ENCODE measurements around the gene ITGA6.
"Not testable (repeated sequence)": the region's sequence is repeated elsewhere in the genome, so short reads cannot be mapped to it uniquely, and the experiment has no call there.

Gene ITGA6

DNA sequence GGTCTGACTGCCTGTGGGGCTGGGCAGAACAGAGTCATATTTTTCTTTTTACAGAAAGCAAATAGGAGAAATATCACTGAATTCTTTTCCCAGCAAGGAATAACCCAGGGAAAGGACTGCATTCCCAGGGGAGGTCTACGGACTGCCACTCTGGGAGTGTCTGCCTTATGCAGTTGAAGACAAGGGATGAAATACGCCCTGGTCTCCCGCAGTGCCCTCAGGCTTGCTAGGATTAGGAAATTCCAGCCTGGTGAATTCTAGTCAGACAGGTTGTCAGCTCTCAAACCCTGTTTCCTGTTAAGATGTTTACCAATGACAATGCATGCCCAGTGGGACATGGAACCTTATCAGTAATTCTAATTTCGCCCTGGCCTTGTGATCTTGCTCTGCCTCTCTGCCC is 98.2 kb downstream of the ITGA6 start:
- TF ChIP-seq ZFX (IDR thresholded peaks at IDR 0.05; ENCODE audit: borderline replicate concordance) = no peak
- TF ChIP-seq, protein P1, sequence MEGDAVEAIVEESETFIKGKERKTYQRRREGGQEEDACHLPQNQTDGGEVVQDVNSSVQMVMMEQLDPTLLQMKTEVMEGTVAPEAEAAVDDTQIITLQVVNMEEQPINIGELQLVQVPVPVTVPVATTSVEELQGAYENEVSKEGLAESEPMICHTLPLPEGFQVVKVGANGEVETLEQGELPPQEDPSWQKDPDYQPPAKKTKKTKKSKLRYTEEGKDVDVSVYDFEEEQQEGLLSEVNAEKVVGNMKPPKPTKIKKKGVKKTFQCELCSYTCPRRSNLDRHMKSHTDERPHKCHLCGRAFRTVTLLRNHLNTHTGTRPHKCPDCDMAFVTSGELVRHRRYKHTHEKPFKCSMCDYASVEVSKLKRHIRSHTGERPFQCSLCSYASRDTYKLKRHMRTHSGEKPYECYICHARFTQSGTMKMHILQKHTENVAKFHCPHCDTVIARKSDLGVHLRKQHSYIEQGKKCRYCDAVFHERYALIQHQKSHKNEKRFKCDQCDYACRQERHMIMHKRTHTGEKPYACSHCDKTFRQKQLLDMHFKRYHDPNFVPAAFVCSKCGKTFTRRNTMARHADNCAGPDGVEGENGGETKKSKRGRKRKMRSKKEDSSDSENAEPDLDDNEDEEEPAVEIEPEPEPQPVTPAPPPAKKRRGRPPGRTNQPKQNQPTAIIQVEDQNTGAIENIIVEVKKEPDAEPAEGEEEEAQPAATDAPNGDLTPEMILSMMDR (IDR thresholded peaks at IDR 0.05) = no peak
- H3K27ac ChIP-seq = no peak overlapping the region

DNA sequence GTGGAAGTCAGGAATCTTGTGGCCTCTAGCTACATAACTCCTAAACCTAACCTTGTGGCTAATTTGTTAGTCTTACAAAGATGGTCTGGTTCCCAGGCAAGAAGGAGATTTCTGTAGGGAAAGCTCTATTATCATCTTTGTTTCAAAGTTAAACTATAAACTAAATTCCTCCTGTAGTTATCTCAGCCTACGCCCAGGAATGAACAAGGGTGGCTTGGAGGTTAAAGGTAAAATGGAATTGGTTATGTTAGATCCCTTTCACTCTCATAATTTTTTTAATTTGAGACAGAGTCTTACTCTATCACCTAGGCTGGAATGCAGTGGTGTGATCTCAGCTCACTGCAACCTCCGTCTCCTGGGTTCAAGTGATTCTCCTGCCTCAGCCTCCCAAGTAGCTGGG is 103.9 kb downstream of the ITGA6 start:
- no peak overlapping the region for H3K27ac ChIP-seq
- TF ChIP-seq, protein P1 (IDR thresholded peaks at IDR 0.05) = no peak
- no peak for TF ChIP-seq ZFX (IDR thresholded peaks at IDR 0.05; ENCODE audit: borderline replicate concordance)

DNA sequence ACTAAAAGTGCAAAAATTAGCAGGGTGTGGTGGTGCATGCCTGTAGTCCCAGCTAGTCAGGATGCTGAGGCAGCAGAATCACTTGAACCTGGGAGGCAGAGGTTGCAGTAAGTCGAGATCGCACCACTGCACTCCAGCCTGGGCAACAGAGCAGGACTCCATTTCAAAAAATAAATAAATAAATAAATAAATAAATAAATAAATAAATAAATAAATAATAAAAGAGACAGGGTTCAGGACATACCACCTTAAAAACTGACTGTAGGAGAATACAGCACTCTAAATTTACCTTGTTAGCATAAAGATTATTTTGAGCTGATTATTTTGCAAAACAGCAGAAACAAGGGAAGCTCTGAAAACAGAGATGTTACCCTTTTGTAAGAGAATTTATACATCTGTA is 105.1 kb downstream of the ITGA6 start:
- H3K27ac ChIP-seq = not testable (repeated sequence)

DNA sequence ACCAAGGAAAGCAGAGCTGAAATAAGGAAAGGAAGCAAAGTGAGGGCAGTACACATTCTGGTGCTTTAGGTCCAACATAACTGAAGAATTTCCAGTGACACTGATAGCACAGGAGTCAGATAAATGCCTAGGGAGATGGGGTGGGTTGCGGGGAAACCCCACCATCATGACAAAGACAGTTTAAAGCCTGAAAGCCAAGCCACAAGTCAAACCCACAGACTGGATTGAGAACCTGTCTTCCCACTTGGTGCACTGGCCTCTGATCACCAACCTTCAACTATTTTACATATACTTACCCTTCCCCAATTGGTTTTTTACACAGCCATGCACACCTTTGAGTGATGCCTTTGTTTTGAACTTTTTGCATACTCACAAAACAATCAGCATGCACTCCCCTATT is 106.3 kb downstream of the ITGA6 start:
- TF ChIP-seq, protein P1 (IDR thresholded peaks at IDR 0.05) = no peak
- no peak for TF ChIP-seq ZFX (IDR thresholded peaks at IDR 0.05; ENCODE audit: borderline replicate concordance)
- no peak overlapping the region for H3K27ac ChIP-seq

DNA sequence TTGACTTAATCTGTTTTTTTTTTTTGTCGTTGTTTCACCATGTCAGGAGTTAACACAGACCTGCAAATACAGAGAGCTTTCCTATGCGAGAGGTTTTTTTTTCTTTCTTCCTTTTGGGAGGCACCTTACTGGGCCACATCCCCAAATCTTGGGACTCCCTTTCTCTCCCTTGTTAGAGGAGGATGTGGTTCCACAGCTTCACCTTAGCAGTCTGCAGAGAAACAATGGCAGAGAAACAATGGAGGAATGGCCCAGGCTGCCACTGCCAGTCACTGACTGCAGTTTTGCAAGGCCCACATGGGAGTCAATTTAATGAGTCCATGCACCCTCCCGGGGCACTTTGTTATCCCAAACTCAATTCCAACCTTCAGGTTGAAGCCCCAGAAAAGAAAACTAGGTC is 107.7 kb downstream of the ITGA6 start:
- H3K27ac ChIP-seq = no peak overlapping the region
- TF ChIP-seq, protein P1 (IDR thresholded peaks at IDR 0.05) = no peak
- TF ChIP-seq ZFX (IDR thresholded peaks at IDR 0.05; ENCODE audit: borderline replicate concordance) = no peak

DNA sequence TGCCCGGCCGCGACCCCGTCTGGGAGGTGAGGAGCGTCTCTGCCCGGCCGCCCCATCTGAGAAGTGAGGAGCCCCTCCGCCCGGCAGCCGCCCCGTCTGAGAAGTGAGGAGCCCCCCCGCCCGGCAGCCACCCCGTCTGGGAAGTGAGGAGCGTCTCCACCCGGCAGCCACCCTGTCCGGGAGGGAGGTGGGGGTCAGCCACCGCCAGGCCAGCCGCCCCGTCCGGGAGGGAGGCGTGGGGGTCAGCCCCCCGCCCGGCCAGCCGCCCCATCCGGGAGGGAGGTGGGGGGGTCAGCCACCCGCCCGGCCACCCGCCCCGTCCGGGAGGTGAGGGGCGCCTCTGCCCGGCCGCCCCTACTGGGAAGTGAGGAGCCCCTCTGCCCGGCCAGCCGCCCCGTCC is 110.5 kb downstream of the ITGA6 start:
- not testable (repeated sequence) for H3K27ac ChIP-seq

DNA sequence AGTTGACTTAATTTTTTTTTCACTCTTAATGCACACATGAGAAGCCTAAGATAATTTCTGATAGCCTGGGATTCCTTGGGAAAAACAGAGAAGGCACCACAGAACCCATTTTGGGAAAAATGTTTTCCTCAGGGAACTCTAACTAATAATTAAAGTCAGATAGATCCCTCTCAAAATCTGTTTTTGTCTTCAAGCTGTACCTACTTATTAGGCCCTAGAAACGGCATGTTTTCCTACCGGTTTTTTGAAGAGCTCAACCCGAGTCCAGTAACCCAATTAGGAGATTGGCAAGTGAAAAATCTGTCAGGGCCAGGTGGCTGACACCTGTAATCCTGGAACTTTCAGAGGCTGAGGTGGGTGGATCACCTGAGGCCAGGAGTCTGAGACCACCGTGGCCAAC is 112.4 kb downstream of the ITGA6 start:
- TF ChIP-seq ZFX (IDR thresholded peaks at IDR 0.05; ENCODE audit: borderline replicate concordance) = no peak
- TF ChIP-seq, protein P1 (IDR thresholded peaks at IDR 0.05) = no peak

DNA sequence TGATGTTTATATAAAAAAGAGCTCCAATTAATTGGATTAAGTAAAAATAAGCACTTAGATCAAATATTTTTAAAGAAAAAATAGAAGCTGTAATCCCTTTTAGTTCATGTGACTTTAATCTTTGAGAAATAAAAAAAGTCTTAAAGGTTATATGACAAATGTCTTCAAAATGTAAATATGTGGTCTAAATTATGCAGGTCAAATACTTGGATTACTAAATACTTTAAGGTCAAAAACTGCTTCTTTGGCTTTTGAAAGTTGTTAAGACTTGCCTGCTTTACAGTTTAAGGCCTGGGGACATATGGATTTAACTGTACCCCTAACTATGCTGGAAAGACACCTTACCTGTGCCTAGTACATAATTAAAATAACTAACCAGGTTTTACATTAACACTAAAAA is 113.0 kb downstream of the ITGA6 start:
- H3K27ac ChIP-seq = no peak overlapping the region
- TF ChIP-seq, protein P1 (IDR thresholded peaks at IDR 0.05) = no peak

More for the DNA sequence above, 112.4 kb downstream of the ITGA6 start:
- H3K27ac ChIP-seq = no peak overlapping the region

Data from 22Rv1 (cell line).